ENCODE data around the gene NDUFV3. TPM values are rescaled to one million over a fixed set of nuclear protein-coding genes. Genes with fewer than 3 reads are reported as not detected.

The NDUFV3 gene
- total and polyA plus RNA-seq, 12 donors = 25.9 to 63.7 (median 52.2) TPM

GRCh38 chr21:42851812-42852665 lies 41.1 kb upstream of the NDUFV3 start:
- DNase-seq (no peak), ATAC-seq (no peak)
- intact Hi-C loops (cut with DNase I) = no loop called here
- Histone ChIP-seq H3K36me3 (peaks cover 0 to 92% (median 67%) of the 10 kb centered on the region in 9 donors), H3K9me3 (no peaks in the 10 kb centered on the region), H3K27ac (no peak overlapping the region), H3K4me3 (no peak overlapping the region), H3K4me1 (no peaks in the 10 kb centered on the region), H3K27me3 (no peaks in the 10 kb centered on the region)
- WGBS, 2 donors = 94% methylated on average over 19 of the region's 19 CpGs
- no peak for TF ChIP-seq CTCF (IDR thresholded peaks at IDR 0.05)

DNA sequence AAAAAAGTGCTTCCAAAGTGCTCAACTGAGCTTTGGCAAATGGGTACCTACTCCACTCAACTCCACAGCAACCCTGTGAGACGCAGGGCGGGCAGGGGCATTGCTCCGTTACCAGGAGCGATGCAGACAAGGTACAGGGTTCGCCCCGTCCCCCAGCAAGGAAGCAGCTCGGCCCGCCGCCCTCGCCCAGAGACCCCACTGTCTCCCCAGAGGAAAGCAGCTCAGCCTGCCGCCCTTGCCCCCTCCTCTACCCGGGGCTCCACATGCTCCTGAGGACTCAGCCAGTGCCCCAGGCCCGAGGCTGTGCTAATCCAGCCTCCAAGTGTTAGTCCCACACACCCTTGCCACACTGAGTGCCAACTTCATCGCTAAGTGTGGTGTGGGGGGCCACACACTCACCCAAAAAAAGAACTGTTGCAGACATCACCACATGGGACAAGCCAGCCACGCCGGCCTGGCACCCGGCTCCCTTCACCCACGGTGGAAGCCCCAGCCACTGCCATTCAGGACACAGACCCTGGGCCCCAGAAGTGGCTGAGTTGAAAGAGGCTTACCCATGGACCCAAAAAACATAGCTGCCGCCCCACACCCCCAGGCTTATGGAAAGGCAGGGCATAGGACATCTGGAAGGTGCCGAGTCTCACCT lies 40.1 kb upstream of the NDUFV3 start:
- H3K4me3 ChIP-seq = no peak overlapping the region
- ATAC-seq (no peak), DNase-seq (no peak)
- no peaks in the 10 kb centered on the region for H3K4me1 ChIP-seq
- H3K36me3 ChIP-seq = peaks cover 0 to 92% (median 71%) of the 10 kb centered on the region in 9 donors
- no peaks in the 10 kb centered on the region for H3K9me3 ChIP-seq
- no peak overlapping the region for H3K27ac ChIP-seq
- no peaks in the 10 kb centered on the region for H3K27me3 ChIP-seq
- intact Hi-C loops (cut with DNase I) = no loop called here
- no peak for TF ChIP-seq CTCF (IDR thresholded peaks at IDR 0.05)
- WGBS, 2 donors = 97 to 98% methylated on average over 20 of the region's 20 CpGs

GRCh38 chr21:42853621-42854020 lies 39.5 kb upstream of the NDUFV3 start:
- no peaks in the 10 kb centered on the region for H3K4me1 ChIP-seq
- ATAC-seq (no peak), DNase-seq (no peak)
- no peak overlapping the region for H3K27ac ChIP-seq
- WGBS, 2 donors = 94 to 96% methylated on average over 20 of the region's 20 CpGs
- TF ChIP-seq CTCF (IDR thresholded peaks at IDR 0.05) = no peak
- H3K9me3 ChIP-seq = no peaks in the 10 kb centered on the region
- intact Hi-C loops (cut with DNase I) = no loop called here
- H3K36me3 ChIP-seq = peaks cover 0 to 97% (median 71%) of the 10 kb centered on the region in 9 donors
- no peaks in the 10 kb centered on the region for H3K27me3 ChIP-seq
- H3K4me3 ChIP-seq = no peak overlapping the region

- H3K27ac ChIP-seq = no peak overlapping the region
- TF ChIP-seq CTCF (IDR thresholded peaks at IDR 0.05) = no peak
- DNase-seq (no peak), ATAC-seq (no peak)
- H3K4me3 ChIP-seq = no peak overlapping the region
- 95 to 96% methylated on average over 28 of the region's 28 CpGs for WGBS, 2 donors
- no peaks in the 10 kb centered on the region for H3K4me1 ChIP-seq
- H3K9me3 ChIP-seq = no peaks in the 10 kb centered on the region
- peaks cover 0 to 100% (median 67%) of the 10 kb centered on the region in 9 donors for H3K36me3 ChIP-seq
- intact Hi-C loops (cut with DNase I) = loop anchor here in 1 of 10 donors (1.0 kb wide), 1 partner anchor 21 kb away; no protein-coding TSS in a partner anchor
- H3K27me3 ChIP-seq = no peaks in the 10 kb centered on the region
Observed at GRCh38 chr21:42854246-42855010, 38.7 kb upstream of the NDUFV3 start.
